Measurements from ENCODE around the gene ERICH2.

The ERICH2 gene

GRCh38 chr2:170846314-170846713 is 76.1 kb downstream of the ERICH2 start:
- no peak for DNase-seq

GRCh38 chr2:170847716-170848115 is 77.5 kb downstream of the ERICH2 start:
- DNase-seq = no peak

Data from activated gamma-delta T cell treated with Interleukin-2 at 50 U/mL for 16 hours (primary cell).